Mucosa of rectum (tissue), 2 donors: ENCODE results near the gene RUNX2.

Experiments
- H3K27ac ChIP-seq, 2 donors: one replicate each; pipeline ENCODE4 v1.7.0; 2013; ENCODE audit warnings: inconsistent platforms in 2 of 2, low read depth in 2 of 2, low read length in 2 of 2
- H3K27me3 ChIP-seq, 2 donors: one replicate each; pipeline ENCODE4 v1.7.0; 2013; ENCODE audit warnings: low read length in 2 of 2; ENCODE audit not compliant: control insufficient read depth in 2 of 2, insufficient read depth in 2 of 2
- H3K36me3 ChIP-seq, 2 donors: one replicate each; pipeline ENCODE4 v1.7.0; 2013; ENCODE audit warnings: low read length in 2 of 2; ENCODE audit not compliant: control insufficient read depth in 2 of 2, insufficient read depth in 2 of 2
- H3K4me1 ChIP-seq, 2 donors: one replicate each; pipeline ENCODE4 v1.7.0; 2013; ENCODE audit warnings: low read length in 2 of 2, mild to moderate bottlenecking in 1 of 2; ENCODE audit not compliant: control insufficient read depth in 2 of 2, insufficient read depth in 2 of 2
- H3K4me3 ChIP-seq, 2 donors: one replicate each; pipeline ENCODE4 v1.7.0; 2013; ENCODE audit warnings: low read length in 2 of 2
- H3K9ac ChIP-seq, 2 donors: one replicate each; pipeline ENCODE4 v1.7.0; 2013; ENCODE audit warnings: low read length in 2 of 2, low read depth in 1 of 2, mild to moderate bottlenecking in 1 of 2
- H3K9me3 ChIP-seq, 2 donors: one replicate each; pipeline ENCODE4 v1.7.0; 2013; ENCODE audit warnings: low read length in 2 of 2; ENCODE audit not compliant: control insufficient read depth in 2 of 2
- donor health status: healthy.
- donor health status: Normal muscosa, but diverticular disease.

Gene RUNX2

DNA sequence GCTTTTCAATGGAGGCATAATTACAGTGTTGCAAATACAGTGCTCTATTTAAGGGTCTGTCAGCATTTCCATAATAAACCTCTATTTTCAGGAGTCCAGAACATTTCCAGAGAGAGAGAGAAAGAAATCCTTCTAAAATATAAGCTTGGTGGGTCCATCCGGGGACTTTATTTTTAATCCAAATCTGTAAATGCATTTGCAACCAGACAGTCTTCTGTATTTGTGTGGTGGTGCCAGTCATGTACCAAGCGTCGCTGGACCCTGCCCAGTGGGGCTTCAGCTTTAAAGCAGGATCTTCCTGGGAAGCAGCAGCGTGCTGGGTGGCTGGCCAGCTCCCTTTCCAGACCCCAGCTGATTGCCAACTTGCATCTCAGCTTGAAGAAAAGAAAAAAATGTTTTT, 306.1 kb downstream of the RUNX2 start:
- H3K9me3 ChIP-seq, result no peaks in the 10 kb centered on the region
- H3K27ac ChIP-seq, result no peak overlapping the region
- H3K27me3 ChIP-seq, result no peaks in the 10 kb centered on the region
- H3K9ac ChIP-seq, result no peak overlapping the region
- H3K4me3 ChIP-seq, result no peak overlapping the region
- no peaks in the 10 kb centered on the region for H3K36me3 ChIP-seq
- H3K4me1 ChIP-seq, result no peaks in the 10 kb centered on the region

DNA sequence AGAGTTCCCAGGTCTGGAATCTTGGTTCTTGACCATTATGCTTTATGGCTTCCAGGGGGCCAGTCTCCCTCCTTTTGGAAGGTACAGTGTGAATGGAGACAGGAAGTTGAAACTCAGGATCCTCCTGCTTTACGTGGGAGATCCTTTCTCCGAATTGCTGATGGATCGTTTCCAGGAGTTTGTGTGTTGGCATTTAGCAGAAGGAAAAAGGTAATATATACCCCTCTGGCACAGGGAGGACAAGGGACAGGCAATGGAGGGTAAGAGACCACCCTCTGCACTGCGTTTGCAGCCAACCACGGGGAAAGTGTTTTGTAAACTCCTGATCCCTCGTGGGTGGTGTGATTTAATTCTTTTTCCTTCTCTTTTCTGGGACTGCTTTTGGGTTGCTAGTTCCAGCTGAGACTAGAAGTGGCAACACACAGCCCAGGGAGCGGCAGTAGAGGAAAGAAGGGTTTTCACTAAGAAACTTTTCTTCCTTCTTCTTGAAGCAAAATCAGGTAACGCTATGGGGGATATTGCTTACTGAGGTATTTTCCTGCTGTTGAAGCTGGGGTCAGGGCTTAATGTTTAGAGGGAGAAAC, 307.2 kb downstream of the RUNX2 start:
- no peak overlapping the region for H3K4me3 ChIP-seq
- H3K27me3 ChIP-seq, result no peaks in the 10 kb centered on the region
- H3K27ac ChIP-seq, result no peak overlapping the region
- H3K4me1 ChIP-seq, result no peaks in the 10 kb centered on the region
- H3K9me3 ChIP-seq, result no peaks in the 10 kb centered on the region
- no peaks in the 10 kb centered on the region for H3K36me3 ChIP-seq
- H3K9ac ChIP-seq, result no peak overlapping the region

DNA sequence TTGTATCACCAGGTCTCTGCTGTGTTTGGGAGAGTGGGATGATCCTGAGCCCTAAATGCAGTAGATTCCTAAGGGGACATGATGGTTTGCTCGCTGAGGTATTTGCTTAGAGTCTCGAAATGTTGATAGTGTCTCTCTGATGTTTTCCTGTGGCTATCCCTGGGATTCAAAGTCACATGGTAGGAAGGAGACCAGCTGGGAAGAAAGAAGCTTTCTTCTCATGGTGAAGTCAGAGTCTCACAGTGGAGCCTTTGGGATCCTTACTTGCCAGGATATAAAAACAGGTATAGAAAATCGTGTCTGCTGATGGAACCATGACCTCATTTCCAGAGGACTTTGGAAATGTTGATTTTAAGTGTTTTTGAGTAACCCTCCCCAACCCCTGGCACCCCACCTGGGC, 308.9 kb downstream of the RUNX2 start:
- Histone ChIP-seq H3K27me3 (no peaks in the 10 kb centered on the region), H3K27ac (no peak overlapping the region), H3K4me1 (no peaks in the 10 kb centered on the region), H3K9me3 (no peaks in the 10 kb centered on the region), H3K36me3 (no peaks in the 10 kb centered on the region), H3K4me3 (no peak overlapping the region), H3K9ac (no peak overlapping the region)

DNA sequence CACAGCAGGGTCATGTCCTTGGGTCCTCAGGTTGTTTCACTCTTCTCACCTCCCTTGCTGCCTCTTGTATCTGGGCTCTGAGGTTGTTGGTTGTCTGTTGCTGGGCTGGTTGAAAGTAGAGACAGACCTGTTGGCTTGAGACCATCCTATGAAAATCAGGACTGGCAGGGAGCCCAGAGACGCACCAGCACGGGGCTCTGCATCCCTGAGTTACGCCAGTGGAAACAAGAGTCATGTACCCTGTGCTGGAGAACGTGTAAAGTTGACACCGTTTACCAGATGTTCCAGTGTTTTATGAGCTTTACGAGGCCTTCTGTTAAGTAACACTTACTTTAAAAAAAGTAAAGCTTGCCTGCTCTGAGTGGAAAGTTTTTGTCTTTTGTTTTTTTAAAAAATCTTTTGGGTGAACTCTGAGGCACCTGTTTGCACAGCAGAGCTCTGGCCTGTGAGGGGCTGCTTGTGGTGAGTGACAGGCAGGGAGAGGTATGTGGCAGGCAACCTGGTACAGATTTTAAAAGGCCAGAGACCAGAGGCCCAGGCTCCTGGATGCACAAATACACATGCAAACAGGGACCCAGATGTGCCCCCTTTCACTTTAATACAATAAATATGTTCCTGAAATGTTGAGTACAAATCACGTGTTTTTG, 309.6 kb downstream of the RUNX2 start:
- no peak overlapping the region for H3K4me3 ChIP-seq
- H3K9me3 ChIP-seq, result no peaks in the 10 kb centered on the region
- no peak overlapping the region for H3K9ac ChIP-seq
- H3K27me3 ChIP-seq, result no peaks in the 10 kb centered on the region
- no peak overlapping the region for H3K27ac ChIP-seq
- no peaks in the 10 kb centered on the region for H3K4me1 ChIP-seq
- H3K36me3 ChIP-seq, result no peaks in the 10 kb centered on the region

DNA sequence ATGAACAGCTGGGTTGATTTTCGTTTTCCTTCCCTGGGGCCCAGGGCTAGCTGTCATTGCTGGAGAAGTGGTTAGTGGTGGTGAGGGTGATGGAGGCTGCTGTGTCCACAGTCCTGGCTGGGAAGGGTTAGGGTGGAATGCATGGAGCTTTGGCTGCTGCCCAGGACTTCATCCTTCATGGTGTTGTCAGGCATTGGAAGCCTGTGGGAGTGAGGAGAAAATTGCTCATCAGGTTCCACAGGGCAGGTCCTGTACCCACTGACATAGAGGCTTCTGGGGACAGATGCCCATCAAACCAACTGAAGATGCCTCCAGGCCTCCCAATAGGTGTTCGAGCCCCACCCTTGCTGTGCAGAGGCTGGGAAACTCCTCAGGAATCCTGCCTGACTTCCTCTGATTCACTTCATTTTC, 312.0 kb downstream of the RUNX2 start:
- no peaks in the 10 kb centered on the region for H3K4me1 ChIP-seq
- no peaks in the 10 kb centered on the region for H3K27me3 ChIP-seq
- no peak overlapping the region for H3K9ac ChIP-seq
- H3K4me3 ChIP-seq, result no peak overlapping the region
- H3K9me3 ChIP-seq, result no peaks in the 10 kb centered on the region
- H3K36me3 ChIP-seq, result no peaks in the 10 kb centered on the region
- no peak overlapping the region for H3K27ac ChIP-seq

DNA sequence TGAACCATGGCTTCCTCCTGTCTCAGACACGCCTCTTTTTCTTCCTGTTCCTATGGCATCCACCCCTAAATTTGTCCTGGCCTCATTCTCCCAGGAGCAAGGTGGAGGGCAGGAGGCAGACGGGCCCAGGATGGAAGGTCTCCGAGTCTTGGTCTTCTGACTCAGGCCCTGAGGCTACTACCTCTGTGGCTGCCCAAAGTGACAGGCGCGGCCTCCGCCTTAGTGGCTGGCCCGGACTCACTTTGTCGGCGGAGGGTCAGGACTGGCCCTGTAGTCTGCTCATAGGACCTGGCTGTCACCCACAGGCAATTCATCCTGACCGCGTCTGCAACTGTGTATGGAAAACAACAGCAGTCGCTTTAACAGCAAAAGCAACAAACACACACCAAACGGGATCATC, 312.7 kb downstream of the RUNX2 start:
- H3K27me3 ChIP-seq, result no peaks in the 10 kb centered on the region
- no peak overlapping the region for H3K9ac ChIP-seq
- H3K4me1 ChIP-seq, result no peaks in the 10 kb centered on the region
- no peaks in the 10 kb centered on the region for H3K36me3 ChIP-seq
- no peak overlapping the region for H3K27ac ChIP-seq
- H3K4me3 ChIP-seq, result no peak overlapping the region
- no peaks in the 10 kb centered on the region for H3K9me3 ChIP-seq

DNA sequence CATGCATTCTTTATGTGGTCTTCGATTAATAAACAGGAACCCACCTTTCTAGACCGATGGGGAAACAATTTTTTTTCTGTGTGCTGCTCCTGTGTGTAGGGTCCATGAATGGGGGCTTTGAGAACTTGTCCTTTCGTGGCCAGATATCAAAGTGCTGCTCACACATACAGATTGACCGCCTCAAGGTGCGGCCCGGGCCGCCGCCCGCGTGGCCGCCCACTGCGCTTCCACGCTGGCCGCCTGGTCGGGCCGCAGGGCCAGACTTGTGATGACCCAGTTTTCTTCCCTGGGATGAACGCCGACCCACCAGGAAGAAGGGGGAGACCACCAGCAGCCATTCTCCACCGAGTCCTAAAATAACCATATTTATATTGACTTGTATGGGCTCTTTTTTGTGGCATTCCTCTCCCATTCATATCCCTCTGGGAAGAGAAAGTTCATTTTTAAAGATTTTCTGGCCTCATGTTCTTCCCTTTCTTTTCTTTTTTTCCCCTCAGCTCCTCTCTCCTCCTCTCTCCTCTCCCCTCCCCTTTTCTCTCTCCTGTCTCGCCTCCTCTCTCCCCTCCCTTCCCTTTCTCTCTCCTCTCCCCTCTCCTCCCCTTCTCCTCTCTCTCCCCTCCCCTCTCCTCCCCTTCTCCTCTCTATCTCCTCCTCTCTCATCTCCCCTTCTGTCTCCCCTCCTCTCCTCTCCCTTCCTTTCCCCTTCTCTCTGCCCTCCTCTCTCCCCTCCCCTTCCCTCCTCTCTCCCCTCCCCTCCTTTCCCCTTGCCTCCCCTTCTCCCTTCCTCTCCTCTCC, 314.4 kb downstream of the RUNX2 start:
- no peaks in the 10 kb centered on the region for H3K4me1 ChIP-seq
- no peak overlapping the region for H3K27ac ChIP-seq
- no peaks in the 10 kb centered on the region for H3K27me3 ChIP-seq

DNA sequence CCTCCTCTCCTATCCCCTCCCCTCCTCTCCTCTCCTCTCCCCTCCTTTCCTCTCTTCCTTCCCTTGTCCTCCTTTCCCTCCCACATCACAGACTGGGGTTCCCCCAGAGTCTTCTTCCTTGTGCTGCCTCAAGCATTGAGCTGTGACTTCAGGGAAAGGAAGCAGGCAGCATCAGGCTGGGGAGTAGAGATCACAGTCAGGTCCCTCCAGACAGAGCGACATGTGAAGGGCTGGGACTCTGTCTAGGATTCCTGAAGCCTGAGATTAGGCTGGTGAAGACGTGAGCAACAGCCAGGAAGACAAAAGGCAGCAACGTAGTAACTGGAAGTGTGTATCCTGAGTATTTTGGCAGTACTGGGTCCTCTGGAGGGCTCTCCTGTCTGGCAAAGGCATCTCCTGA, 315.0 kb downstream of the RUNX2 start:
- Histone ChIP-seq H3K36me3 (no peaks in the 10 kb centered on the region), H3K9me3 (no peaks in the 10 kb centered on the region), H3K4me3 (no peak overlapping the region), H3K27ac (no peak overlapping the region), H3K9ac (no peak overlapping the region), H3K27me3 (no peaks in the 10 kb centered on the region), H3K4me1 (no peaks in the 10 kb centered on the region)

More for the DNA sequence above, 314.4 kb downstream of the RUNX2 start:
- Histone ChIP-seq H3K9ac (no peak overlapping the region), H3K36me3 (no peaks in the 10 kb centered on the region), H3K4me3 (no peak overlapping the region), H3K9me3 (no peaks in the 10 kb centered on the region)

DNA sequence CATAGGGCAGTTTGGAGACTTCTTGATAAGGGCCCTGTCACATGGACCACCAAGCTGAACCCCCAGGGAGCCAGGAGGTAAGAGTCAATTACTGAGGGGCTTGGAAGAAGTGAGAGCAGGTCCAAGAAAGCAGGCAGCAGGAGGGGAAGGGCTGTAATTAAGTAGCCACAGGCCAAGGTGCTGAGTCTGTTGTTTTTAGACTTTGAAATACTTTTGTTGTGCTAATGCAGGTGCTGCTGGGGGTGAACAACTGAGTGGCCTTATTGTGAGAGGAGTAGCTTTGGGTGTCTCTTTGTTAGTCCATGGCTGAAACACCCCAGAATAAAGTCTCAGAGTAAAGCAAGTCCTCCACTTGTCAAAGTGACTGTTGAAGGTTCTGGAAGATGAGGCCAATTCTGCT, 316.6 kb downstream of the RUNX2 start:
- Histone ChIP-seq H3K27me3 (no peaks in the 10 kb centered on the region), H3K27ac (no peak overlapping the region), H3K9ac (no peak overlapping the region), H3K4me3 (no peak overlapping the region), H3K4me1 (no peaks in the 10 kb centered on the region), H3K36me3 (no peaks in the 10 kb centered on the region), H3K9me3 (no peaks in the 10 kb centered on the region)

DNA sequence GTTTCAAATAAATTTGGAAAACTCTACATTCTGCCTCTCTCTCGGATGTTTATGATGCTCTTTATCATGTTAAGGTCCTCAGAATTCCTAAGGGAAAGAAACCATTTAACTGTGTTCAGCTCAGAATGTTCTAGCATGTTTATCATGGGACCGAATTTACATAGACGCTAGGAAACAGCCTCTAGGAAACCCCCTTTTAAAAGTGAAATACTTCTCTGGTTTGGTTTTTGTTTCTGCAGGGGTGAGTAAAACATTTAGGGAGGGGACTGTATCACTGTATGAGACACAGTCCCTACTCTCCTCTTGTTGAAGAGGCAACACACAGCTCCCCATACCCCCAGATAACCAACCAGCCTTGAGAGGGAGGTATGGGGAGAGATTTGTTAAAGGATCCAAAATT, 317.2 kb downstream of the RUNX2 start:
- H3K4me1 ChIP-seq, result no peaks in the 10 kb centered on the region
- no peaks in the 10 kb centered on the region for H3K9me3 ChIP-seq
- H3K27me3 ChIP-seq, result no peaks in the 10 kb centered on the region
- no peak overlapping the region for H3K27ac ChIP-seq
- H3K36me3 ChIP-seq, result no peaks in the 10 kb centered on the region
- no peak overlapping the region for H3K9ac ChIP-seq
- H3K4me3 ChIP-seq, result no peak overlapping the region
